HUES64 (cell line): Measurements from ENCODE around the gene RPP25L.

Experiments
- H3K27ac ChIP-seq: 2 replicates; pipeline ENCODE4 v1.7.0; 2013; ENCODE audit warnings: low read depth, low read length, inconsistent platforms
- H3K27me3 ChIP-seq: 2 replicates; pipeline ENCODE4 v1.6.1; 2013; ENCODE audit warnings: mild to moderate bottlenecking, low read length; ENCODE audit not compliant: insufficient read depth
- H3K36me3 ChIP-seq: 2 replicates; pipeline ENCODE4 v1.6.1; 2013; ENCODE audit warnings: mild to moderate bottlenecking, low read length; ENCODE audit not compliant: insufficient read depth
- H3K4me1 ChIP-seq: 2 replicates; pipeline ENCODE4 v1.6.1; 2013; ENCODE audit warnings: mild to moderate bottlenecking, low read length, moderate library complexity; ENCODE audit not compliant: insufficient read depth
- H3K4me3 ChIP-seq: 2 replicates; pipeline ENCODE4 v1.5.1; 2013; ENCODE audit warnings: mild to moderate bottlenecking, low read length, moderate library complexity
- H3K9ac ChIP-seq: 2 replicates; pipeline ENCODE4 v1.6.1; 2013; ENCODE audit warnings: mild to moderate bottlenecking, low read depth, low read length
- H3K9me3 ChIP-seq: 2 replicates; pipeline ENCODE4 v1.6.1; 2013; ENCODE audit warnings: low read depth, low read length; ENCODE audit not compliant: insufficient read depth
- WGBS: fragments of 150-250, 120-280 bp; methylation state at CpG from one replicate; pipeline ENCODE4 v1.1.7; 2013; ENCODE audit warnings: missing lambda C conversion rate; 5-methylcytosine and 5-hydroxymethylcytosine counted together

Gene RPP25L

GRCh38 chr9:34625186-34625486, 13.2 kb upstream of the RPP25L start:
- no peaks in the 10 kb centered on the region for H3K36me3 ChIP-seq
- H3K27ac ChIP-seq, result no peak overlapping the region
- WGBS, result 57% methylated on average over 3 of the region's 3 CpGs
- H3K4me3 ChIP-seq, result no peak overlapping the region
- no peaks in the 10 kb centered on the region for H3K9me3 ChIP-seq
- peaks cover 11% of the 10 kb centered on the region; the same call in 1 of the 2 replicates for H3K4me1 ChIP-seq
- peaks cover 86% of the 10 kb centered on the region for H3K27me3 ChIP-seq
- no peak overlapping the region for H3K9ac ChIP-seq

DNA sequence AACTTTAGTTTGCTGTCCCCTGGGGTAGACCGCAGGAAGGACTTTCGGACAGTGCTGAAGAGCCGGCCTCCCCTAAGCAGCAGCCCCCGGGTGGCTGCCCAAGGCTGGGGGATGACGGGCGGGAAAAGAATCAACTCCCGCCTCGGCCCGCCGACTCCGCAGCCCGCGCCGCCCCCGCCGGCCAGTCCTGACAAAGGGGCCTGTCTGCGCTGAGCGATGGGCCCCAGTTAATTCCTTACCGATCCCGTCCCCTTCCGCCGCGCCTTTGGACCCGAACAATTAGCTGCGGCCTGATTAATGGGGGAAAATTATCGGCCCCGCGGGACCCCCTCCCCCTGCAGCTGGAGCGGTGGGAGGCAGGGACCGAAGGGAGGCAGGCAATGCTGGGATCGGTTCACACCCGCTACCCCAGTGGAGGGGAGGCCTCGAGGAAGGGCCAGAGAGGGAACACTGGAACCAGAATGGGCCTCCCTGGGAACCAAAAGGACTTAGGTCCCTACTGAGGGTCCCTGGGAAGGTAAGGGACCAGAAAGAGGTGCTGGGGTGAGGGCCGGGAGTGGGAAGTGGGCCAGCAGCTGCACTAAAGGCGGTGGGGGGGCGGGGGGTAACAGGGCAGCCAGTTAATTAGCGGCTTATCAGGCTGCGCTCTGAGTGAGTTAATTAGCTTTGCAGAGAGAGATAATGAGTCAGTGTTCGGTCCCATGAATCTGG, 12.7 kb upstream of the RPP25L start:
- H3K9me3 ChIP-seq, result no peaks in the 10 kb centered on the region
- no peak overlapping the region for H3K27ac ChIP-seq
- H3K27me3 ChIP-seq, result peaks cover 82% of the 10 kb centered on the region
- H3K36me3 ChIP-seq, result no peaks in the 10 kb centered on the region
- peak overlapping the region; percentile 27; the same call in 1 of the 2 replicates for H3K9ac ChIP-seq
- 16% methylated on average over 39 of the region's 39 CpGs for WGBS
- H3K4me1 ChIP-seq, result peaks cover 11% of the 10 kb centered on the region; the same call in 1 of the 2 replicates
- peak overlapping the region; percentile 42 for H3K4me3 ChIP-seq

DNA sequence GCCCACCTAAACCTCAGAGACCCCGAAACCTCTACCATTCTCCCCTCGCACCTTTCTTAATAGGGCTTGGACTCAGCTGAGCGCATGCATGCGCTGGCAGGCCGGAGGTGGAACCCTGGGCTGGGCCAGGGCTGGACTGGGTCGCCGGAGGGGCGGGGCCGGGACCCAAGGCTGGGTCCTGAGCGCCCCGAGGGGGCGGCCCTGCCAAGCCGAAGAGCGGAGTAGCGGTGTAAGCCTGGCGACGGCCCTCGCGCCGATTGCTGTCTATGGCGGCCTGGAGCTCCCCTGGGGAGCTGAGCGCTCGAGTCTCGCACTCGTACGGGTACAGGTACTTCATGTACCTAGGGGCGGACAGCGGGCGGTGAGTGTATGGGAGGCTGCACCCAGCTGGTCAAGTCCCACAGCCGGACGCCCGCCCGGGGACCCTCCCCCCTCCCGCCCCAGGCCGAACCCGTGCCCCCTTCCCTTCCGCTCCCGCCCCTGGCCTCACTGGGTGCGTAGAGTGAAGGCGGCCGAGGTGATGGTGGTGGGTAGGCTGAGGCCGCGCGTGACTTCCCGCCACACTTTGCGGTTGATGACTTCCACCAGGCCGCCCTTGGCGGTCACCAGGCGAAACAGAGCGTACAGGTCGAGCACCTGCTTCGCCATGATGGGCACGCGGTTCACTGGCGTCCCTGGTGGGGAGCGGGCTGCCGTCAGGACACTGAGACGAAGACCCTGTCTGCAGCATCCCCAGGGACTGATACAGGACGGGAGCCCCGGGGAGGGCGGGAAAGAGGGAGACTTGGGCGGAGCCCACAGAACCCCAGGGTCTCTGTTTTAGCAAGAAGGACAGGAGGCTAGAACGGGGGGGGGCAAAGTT, 11.7 kb upstream of the RPP25L start:
- H3K27me3 ChIP-seq, result peaks cover 75% of the 10 kb centered on the region
- no peak overlapping the region for H3K27ac ChIP-seq
- peaks cover 11% of the 10 kb centered on the region; the same call in 1 of the 2 replicates for H3K4me1 ChIP-seq
- no peaks in the 10 kb centered on the region for H3K9me3 ChIP-seq
- H3K4me3 ChIP-seq, result no peak overlapping the region
- no peaks in the 10 kb centered on the region for H3K36me3 ChIP-seq
- no peak overlapping the region for H3K9ac ChIP-seq
- WGBS, result 92% methylated on average over 62 of the region's 63 CpGs

GRCh38 chr9:34620061-34620994, 8.4 kb upstream of the RPP25L start, which contains the start of gene DCTN3:
Gene DCTN3, minus strand, starts transcription at chr9:34620495. Its CDS starts 31 bp downstream, at chr9:34620464.
- H3K9ac ChIP-seq, result peak within 1 kb of the TSS; percentile 27
- 0 out of 2 replicates have a peak, but pooled peaks cover 8% of the 10 kb centered on the region for H3K36me3 ChIP-seq
- 6% methylated on average over 43 of the region's 43 CpGs for WGBS
- H3K27ac ChIP-seq, result no peak within 1 kb of the TSS
- peaks cover 11% of the 10 kb centered on the region; the same call in 1 of the 2 replicates for H3K4me1 ChIP-seq
- H3K9me3 ChIP-seq, result no peaks in the 10 kb centered on the region
- H3K4me3 ChIP-seq, result peak within 1 kb of the TSS; percentile 70
- peaks cover 43% of the 10 kb centered on the region for H3K27me3 ChIP-seq

GRCh38 chr9:34615132-34615531, 3.2 kb upstream of the RPP25L start:
- Histone ChIP-seq H3K4me3 (no peak overlapping the region), H3K36me3 (0 out of 2 replicates have a peak, but pooled peaks cover 8% of the 10 kb centered on the region), H3K9me3 (no peaks in the 10 kb centered on the region), H3K4me1 (peaks cover 5% of the 10 kb centered on the region; the same call in 1 of the 2 replicates), H3K9ac (no peak overlapping the region), H3K27ac (no peak overlapping the region), H3K27me3 (peaks cover 14% of the 10 kb centered on the region)
- WGBS, result 69% methylated on average over 2 of the region's 2 CpGs

DNA sequence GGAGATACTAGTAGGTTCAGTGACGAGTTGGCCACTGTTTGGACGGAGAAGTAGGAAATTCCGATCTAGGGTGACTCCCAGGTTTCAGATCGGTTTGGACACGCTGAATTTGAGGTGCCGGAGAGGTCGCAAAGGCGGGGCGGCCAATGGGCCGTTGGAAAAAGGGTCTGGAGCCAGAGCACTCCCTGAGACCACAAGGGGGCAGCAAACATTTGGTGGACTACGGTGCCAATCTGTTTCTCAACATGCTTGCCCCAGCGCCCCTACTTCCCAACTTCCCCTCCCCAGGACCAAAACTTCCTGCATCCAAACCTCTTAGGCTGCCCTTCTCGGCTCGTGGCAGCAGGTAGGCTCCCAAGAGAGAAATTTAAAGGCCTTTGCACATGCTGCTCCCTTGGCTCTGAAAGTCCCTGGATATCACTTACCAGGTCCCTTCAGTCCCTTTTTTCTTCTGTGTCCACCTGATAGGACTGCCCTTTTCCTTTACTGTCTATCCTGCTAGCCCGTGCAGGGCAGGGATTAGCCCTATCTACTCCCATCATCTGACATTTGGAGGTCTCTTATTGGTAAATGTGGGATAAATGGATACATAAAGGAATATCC, 992 bp upstream of the RPP25L start:
- no peak overlapping the region for H3K27ac ChIP-seq
- H3K9me3 ChIP-seq, result no peaks in the 10 kb centered on the region
- 0 out of 2 replicates have a peak, but pooled peaks cover 8% of the 10 kb centered on the region for H3K36me3 ChIP-seq
- WGBS, result 6% methylated on average over 15 of the region's 15 CpGs
- peaks cover 9% of the 10 kb centered on the region for H3K27me3 ChIP-seq
- 0 out of 2 replicates have a peak, but pooled peaks cover 5% of the 10 kb centered on the region for H3K4me1 ChIP-seq
- peak overlapping the region; percentile 89 for H3K4me3 ChIP-seq
- no peak overlapping the region for H3K9ac ChIP-seq

GRCh38 chr9:34611251-34611810, 566 bp downstream of the RPP25L start:
- no peaks in the 10 kb centered on the region for H3K36me3 ChIP-seq
- H3K4me1 ChIP-seq, result 0 out of 2 replicates have a peak, but pooled peaks cover 5% of the 10 kb centered on the region
- whole genome bisulfite sequencing, result 57% methylated on average over 10 of the region's 10 CpGs

DNA sequence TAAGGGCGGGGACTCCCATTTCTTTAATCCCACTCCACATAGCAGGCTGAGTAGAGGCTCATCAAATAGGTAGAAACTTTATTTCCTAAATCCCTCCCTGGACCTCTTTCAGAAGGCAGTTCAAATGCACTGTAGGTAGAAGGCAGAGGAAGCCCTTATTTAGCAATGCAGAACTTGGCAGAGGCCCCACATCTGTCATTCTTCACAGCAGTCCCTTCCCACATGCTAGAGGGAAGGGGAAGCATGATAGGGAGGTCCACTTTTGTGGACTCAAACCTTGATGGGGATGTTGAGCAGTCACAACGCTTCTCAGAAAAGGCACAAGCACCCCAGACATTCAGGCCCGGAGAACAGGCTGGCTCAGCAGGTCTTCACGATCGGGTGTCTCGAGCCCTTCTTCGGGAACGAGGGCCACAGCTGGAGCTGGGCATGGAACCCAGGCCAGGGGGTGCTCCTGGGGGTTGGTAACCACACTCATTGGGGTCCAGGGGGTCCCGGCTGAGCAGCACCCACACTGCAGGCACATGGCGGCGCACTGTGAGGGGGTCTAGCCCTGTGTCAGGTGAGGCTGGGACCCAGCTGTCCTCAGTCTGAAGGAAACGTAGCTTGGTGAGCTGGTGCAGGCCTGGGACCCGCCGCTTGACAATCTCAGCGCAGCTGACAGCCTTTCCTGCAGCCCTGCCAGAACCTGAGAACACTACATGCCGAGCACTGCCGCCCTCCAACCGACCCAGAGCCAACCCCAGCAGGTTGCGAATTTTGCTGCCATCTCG, 1.3 kb downstream of the RPP25L start:
- Histone ChIP-seq H3K27me3 (peaks cover 11% of the 10 kb centered on the region), H3K36me3 (no peaks in the 10 kb centered on the region), H3K4me3 (peak overlapping the region; percentile 89), H3K9ac (no peak overlapping the region), H3K27ac (no peak overlapping the region), H3K4me1 (0 out of 2 replicates have a peak, but pooled peaks cover 5% of the 10 kb centered on the region), H3K9me3 (no peaks in the 10 kb centered on the region)
- 91% methylated on average over 20 of the region's 20 CpGs for WGBS

More at GRCh38 chr9:34611251-34611810, 566 bp downstream of the RPP25L start:
- Histone ChIP-seq H3K27me3 (peaks cover 9% of the 10 kb centered on the region), H3K9me3 (no peaks in the 10 kb centered on the region), H3K9ac (peak overlapping the region; percentile 91), H3K4me3 (peak overlapping the region; percentile 89), H3K27ac (peak overlapping the region; percentile 54)

DNA sequence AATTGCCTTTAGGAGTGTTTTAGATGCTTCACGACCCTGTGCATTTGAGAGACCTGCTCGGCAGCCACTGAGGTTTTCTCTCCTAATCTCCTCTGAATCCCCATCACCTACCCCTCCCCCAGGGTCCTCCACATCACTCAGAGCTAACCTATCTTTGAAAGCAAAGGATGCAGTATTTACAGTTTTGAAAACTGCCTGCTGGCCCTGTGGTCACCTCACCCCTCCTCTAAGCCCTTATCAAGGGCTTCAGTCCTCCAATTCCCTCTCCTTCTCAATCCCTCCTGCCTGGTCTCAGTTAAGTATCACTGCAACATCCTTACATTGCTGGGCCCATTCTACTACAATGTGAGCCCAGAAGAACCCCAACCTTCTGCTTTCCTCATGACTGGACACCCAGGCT, 4.6 kb downstream of the RPP25L start:
- H3K4me3 ChIP-seq, result no peak overlapping the region
- H3K36me3 ChIP-seq, result no peaks in the 10 kb centered on the region
- 60% methylated on average over 2 of the region's 2 CpGs for WGBS
- H3K27ac ChIP-seq, result no peak overlapping the region
- H3K9ac ChIP-seq, result no peak overlapping the region
- H3K27me3 ChIP-seq, result peaks cover 7% of the 10 kb centered on the region
- H3K9me3 ChIP-seq, result no peaks in the 10 kb centered on the region
- H3K4me1 ChIP-seq, result 0 out of 2 replicates have a peak, but pooled peaks cover 5% of the 10 kb centered on the region
